ENCODE data around the gene COL26A1.

Gene COL26A1

DNA sequence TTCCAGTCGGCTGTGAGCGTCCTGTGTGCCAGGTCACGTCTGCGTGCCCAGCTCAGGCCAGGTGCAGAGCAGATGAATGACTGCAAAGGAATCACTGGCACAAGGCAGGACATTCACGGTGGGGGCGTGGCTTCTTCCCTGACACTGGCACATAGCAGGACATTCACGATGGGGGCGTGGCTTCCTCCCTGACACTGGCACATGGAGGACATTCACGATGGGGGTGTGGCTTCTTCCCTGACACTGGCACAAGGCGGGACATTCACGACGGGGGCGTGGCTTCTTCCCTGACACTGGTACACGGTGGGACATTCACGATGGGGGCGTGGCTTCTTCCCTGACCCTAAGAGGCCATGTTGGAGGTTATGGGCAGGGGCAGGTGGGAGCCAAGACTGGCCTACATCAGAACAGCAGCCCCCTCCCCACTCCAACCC lies 202.1 kb downstream of the COL26A1 start:
- no peak for TF ChIP-seq ZNF274 (IDR thresholded peaks at IDR 0.05; ENCODE audit: low read depth, low read length)
- no peak overlapping the region for H3K4me3 ChIP-seq (ENCODE audit: low read length)

DNA sequence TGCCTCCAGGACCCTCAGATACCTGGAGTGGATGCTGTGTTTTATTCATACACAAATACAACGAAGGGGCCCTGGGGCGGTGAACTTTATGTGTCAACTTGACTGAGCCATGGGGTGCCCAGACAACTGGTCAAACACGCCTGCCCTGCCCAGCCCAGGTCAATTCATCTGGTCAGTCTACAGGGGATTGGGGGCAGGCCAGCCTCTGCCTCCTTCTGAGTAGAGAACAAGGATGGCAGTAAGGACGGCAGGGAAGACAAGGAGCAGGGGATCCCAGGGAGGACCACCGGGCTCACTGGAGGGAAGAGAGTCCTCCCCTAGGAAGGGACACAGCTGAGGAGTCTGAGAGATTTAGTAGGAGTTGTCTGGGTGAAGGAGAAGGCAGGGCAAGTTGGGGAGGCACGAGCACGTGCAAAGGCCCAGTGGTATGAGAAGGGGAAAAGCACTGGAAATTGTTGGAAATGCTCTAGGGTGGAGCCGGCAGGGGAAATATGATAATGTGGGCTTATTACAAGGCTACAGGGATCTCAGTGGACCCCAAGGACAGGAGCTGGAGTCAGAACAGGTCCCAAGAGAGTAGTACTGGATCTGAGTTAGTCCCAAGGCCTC lies 203.0 kb downstream of the COL26A1 start:
- TF ChIP-seq ZNF274 (IDR thresholded peaks at IDR 0.05; ENCODE audit: low read depth, low read length), result no peak
- no peak overlapping the region for H3K4me3 ChIP-seq (ENCODE audit: low read length)

DNA sequence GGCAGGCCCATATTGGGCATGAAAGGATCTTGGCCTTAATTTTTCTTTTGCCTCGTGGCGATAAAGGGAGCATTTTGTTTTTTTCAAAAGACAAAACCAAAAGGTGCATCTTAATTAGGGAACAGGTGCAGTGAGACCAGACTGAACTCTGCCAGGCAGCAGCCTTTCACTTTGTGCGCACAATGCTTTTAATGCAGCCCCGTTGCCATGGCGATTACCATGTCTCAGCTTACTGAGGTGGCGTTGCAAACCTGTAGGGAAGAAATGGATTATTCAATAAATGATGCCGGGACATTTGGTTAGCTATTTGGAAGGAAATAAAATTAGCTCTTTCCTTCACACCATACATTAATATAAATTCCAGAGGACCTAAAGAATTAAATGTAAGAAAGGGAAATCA lies 204.6 kb downstream of the COL26A1 start:
- H3K4me3 ChIP-seq (ENCODE audit: low read length), result no peak overlapping the region
- no peak for TF ChIP-seq ZNF274 (IDR thresholded peaks at IDR 0.05; ENCODE audit: low read depth, low read length)

DNA sequence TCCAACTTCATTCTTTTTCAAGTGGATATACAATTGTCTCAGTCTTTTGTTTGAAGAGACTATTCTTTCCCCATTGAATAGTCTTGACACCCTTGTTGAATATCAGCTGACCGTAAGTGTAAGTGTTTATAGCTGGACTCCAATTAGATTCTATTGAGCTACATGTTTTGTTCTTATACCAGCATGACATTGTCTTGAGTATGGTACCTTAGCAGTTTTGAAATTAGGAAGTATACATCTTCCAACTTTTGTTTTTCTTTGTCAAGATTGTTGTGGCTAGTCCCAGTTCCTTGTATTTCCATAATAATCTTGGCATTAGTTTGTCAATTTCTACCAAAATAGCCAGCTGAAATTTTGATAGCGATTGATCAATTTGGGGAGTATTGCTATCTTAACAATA lies 209.5 kb downstream of the COL26A1 start:
- H3K4me3 ChIP-seq (ENCODE audit: low read length), result no peak overlapping the region
- TF ChIP-seq ZNF274 (IDR thresholded peaks at IDR 0.05; ENCODE audit: low read depth, low read length), result no peak

DNA sequence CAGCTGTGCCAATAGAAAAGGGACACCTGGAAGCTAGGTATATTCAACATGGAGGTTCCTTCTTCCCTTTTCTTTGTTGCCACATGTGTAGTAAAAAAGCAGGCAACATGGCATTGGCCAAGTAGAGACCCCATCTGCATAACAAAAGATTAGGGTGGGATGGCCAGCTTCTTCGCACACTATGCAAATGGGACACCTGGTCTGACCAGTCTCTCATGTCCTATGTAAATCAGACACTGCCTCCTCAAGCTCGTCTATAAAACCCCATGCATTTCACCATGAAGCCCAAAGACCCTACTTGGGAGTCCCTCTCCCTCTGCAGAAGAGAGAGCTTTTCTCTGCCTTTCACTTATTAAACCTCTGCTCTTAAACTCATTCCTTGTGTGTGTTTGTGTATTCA lies 212.5 kb downstream of the COL26A1 start:
- no peak for TF ChIP-seq ZNF274 (IDR thresholded peaks at IDR 0.05; ENCODE audit: low read depth, low read length)
- H3K4me3 ChIP-seq (ENCODE audit: low read length), result no peak overlapping the region

DNA sequence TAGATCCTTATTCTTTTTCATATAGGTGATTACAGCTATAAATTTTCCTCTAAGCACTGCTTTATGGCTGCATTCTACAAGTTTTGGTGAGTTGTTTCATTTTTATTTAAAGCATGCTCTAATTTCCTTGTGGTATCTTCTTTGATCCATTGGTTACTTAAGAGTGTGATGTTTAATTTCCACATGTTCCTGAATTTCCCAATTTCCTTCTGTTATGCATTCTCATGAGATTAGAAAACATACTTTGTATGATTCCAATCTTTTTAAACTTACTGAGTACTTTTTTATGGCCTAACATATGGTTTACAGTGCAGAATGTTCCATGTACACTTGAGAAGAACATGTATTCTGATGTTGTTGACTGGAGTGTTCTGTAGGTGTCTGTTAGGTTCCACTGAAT lies 213.0 kb downstream of the COL26A1 start:
- no peak overlapping the region for H3K4me3 ChIP-seq (ENCODE audit: low read length)
- no peak for TF ChIP-seq ZNF274 (IDR thresholded peaks at IDR 0.05; ENCODE audit: low read depth, low read length)

DNA sequence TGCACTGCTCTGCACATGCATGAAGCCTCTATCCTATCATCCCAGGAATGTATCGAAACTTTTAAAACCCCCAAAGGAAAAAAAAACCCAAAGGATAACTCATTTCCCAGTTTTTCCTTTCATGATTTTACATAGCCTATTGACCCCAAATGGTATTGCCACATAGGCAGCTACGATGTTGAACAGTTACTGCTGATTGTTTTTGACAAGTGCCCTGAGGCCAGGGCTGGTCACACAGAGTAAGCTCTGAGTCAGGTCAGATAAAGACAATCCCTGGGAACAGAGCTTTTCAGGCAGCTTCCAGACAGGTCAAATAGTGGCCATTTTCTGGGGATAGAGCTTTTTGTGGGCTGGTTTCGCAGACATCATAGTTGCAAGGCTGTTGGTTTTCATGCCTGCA lies 214.3 kb downstream of the COL26A1 start:
- no peak overlapping the region for H3K4me3 ChIP-seq (ENCODE audit: low read length)
- no peak for TF ChIP-seq ZNF274 (IDR thresholded peaks at IDR 0.05; ENCODE audit: low read depth, low read length)

DNA sequence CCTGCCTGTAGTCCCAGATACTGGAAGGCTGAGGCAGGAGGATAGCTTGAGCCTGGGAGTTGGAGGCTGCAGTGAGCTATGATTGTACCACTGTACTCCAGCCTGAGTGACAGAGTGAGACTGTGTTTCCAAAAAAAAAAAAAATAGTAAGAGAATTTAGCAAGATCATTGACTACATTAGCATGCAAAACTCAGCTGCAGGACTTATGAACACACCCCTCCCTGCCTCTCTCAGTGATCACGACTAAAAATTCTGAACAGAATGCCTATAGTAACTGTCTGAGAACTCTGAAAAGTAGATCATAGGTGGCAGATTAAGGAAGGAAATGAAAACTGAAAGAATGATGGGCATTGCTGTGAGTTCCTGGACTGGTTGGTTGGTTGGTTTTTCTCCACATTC lies 215.9 kb downstream of the COL26A1 start:
- H3K4me3 ChIP-seq (ENCODE audit: low read length), result no peak overlapping the region
- TF ChIP-seq ZNF274 (IDR thresholded peaks at IDR 0.05; ENCODE audit: low read depth, low read length), result no peak

DNA sequence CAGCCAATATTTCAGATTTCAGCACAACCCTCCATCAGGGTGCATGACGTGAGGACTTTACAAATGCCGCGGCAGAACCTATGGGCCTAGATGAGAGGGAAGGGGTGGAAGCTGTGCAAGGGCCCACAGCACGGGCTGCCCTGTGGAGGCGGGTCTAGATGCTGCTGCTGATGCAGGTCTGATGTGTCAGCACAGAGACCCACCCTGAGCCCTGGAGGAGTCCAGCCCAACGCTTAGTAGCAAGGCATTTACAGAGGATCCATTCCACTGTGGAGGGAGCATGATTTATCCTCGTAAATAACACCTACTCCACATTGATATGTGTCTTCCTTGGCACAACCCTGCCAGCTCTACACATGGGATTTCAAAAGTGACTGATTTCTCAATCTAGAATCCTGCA lies 217.9 kb downstream of the COL26A1 start:
- no peak for TF ChIP-seq ZNF274 (IDR thresholded peaks at IDR 0.05; ENCODE audit: low read depth, low read length)

DNA sequence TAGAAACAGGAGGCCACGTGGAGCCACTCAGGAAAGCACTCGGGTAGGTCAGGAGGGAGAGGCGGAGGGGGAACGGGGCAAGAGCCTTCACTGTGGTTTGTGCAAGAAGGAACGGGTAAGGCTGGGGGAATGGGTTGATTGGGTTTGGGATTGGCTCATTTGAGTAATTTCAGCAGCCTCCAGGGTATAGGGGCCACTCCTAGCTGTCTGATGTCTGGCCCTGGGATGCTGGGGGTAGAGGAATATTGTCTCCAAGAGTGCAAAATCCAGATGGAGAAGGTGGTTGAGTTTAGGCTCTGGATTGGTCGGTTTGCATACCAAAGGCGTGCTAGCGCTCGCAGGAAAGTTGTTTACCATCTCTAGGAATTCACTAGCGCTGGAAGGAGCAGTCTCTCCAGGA lies 219.2 kb downstream of the COL26A1 start:
- TF ChIP-seq ZNF274 (IDR thresholded peaks at IDR 0.05; ENCODE audit: low read depth, low read length), result no peak
- H3K4me3 ChIP-seq (ENCODE audit: low read length), result no peak overlapping the region

More for the DNA sequence above, 217.9 kb downstream of the COL26A1 start:
- H3K4me3 ChIP-seq (ENCODE audit: low read length), result no peak overlapping the region

DNA sequence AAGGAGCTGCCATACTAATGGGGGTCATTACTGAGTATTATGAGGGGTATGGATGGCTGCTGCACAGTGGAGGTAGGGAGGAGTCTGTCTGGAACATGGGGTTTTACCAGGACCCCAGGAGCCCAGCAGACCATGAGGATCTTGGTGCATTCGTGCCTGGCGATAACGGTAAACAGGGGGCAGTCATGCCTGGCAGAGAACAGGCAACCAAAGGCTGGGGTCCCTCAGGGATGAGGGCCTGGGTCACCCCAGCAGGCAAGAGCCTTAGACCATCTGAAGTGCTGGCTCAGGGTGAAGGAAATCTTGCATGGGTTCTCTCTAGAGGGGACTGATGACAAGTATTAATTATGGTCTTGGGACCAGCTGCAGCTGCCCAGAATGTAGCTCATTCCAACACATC lies 220.3 kb downstream of the COL26A1 start:
- TF ChIP-seq ZNF274 (IDR thresholded peaks at IDR 0.05; ENCODE audit: low read depth, low read length), result no peak
- H3K4me3 ChIP-seq (ENCODE audit: low read length), result no peak overlapping the region

DNA sequence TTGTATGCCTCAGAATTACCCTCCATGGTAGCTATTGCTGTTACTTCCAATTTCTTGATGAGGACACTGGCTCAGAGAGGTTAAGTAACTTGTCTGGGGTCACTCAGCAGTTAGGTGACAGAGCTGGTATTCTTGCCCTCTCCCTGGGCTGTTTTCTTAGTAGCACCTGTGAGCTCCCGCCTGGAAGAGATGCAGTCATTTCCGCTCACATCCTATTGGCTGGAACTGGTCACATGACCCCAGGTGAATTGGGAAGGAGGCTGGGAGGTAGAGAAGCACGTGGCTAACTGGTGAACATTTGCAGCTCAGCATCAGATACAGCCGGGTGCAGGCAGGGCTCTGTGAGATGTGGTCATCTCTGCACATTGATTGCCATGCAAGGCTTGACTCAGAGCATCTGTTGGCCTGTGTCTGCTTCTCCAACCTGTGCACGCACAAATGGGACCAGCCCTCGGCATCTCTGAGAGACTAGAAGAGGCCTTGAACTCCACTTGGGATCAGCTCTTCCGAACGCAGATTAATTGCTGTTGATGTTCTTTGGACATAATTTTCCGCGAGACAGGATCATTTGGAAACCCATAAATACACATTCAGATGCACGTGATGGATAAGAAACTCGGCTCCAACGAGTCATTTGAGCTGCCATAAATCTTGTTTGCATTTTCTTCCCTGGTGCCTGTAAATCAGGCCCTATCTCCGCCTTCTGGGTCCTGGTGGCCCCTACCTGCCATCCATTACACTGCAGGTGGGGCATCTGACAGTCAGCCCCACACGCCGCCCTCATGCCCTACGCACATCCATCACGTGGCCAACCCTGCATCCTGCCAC lies 223.6 kb downstream of the COL26A1 start:
- H3K4me3 ChIP-seq (ENCODE audit: low read length), result no peak overlapping the region
- TF ChIP-seq ZNF274 (IDR thresholded peaks at IDR 0.05; ENCODE audit: low read depth, low read length), result no peak

DNA sequence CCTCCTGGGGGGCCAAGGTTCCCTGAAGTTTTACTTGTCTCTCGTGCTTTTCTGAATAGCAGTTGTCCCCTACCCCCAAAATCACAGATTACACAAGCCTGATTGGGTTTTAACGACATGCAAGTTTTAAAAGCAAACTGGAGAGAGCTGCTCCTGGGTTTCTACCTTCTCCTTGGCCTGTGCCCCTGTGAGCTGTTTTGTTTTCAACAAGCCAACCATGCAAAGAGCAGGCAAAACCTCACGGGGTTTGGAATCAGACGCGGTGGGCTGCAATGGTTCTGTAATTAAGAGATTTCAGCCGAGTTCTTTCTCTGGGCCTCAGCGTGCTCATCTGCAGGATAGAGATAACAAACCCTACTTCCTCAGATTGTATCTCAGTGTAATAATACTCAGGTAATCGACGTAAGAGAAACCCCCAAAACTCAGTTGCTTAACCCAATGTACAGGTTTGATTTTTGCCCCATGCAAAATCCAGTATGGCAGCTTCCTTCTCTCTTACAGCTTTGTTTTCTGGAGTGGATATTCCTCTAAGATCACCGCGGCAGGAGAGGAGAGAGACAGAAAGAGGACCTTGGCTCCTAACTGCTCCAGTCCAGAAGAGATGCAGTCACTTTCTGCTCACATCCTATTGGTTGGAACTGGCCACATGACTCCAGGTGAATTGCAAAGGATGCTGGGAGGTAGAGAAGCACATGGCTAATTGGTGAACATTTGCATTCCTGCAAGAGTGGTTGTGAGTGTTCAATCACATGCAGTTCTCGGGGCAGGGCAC lies 224.4 kb downstream of the COL26A1 start:
- H3K4me3 ChIP-seq (ENCODE audit: low read length), result no peak overlapping the region
- no peak for TF ChIP-seq ZNF274 (IDR thresholded peaks at IDR 0.05; ENCODE audit: low read depth, low read length)

DNA sequence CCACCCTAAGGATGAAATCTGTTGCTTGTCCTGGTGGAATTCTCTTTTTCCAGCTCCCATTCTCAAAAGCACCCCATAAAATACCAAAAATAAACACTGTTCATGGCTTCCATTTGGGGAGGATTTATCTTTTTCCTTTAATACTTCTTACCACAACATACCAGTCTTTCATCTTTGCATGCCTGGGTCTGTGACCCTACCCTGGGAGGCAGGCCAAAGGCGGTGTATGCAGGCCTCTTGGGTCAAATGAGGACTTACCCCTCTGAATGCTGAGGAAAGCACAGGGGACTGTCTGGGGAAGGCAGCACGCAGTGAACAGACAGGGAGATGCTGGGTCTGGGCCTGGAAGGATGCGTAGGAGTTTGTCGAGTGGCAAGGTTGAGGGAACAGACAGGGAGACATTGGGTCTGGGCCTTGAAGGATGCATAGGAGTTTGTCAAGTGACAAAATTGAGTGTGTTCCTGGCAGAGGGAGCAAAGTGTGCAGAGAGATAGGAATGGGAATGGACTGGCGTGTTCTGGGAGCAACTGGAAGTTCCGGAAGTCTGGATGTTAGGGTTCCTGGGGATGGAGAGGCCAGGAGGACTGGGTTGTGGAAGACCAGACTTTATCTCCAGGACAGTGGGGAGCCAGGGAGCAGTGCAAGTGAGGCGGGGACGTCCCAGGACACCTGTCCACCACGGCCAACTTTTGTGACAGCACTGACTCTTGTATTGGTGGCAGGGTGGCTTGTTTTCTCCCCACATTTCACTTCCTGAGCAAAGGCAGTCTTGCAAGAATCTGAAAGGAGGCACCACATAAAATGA lies 225.7 kb downstream of the COL26A1 start:
- no peak overlapping the region for H3K4me3 ChIP-seq (ENCODE audit: low read length)
- TF ChIP-seq ZNF274 (IDR thresholded peaks at IDR 0.05; ENCODE audit: low read depth, low read length), result no peak
